A673 (cell line): Measurements from ENCODE around the gene HCST.

Experiments used
- CTCF ChIP-seq: fragments of 300-800, 200-600 bp; sonication (generic); conservative IDR thresholded peaks from 2 replicates; pipeline ENCODE4 v1.5.1; 2017; ENCODE audit warnings: low read depth, mild to moderate bottlenecking, antibody characterized with exemption, low read length, moderate library complexity, mixed read lengths
- EZH2 ChIP-seq: fragments of 200-600 bp; sonication (generic); IDR thresholded peaks from 2 replicates; pipeline ENCODE4 v1.6.1; 2017; ENCODE audit warnings: borderline replicate concordance, low read depth, mild to moderate bottlenecking, mixed read lengths, antibody characterized with exemption, low read length; ENCODE audit not compliant: poor library complexity, severe bottlenecking

DNA sequence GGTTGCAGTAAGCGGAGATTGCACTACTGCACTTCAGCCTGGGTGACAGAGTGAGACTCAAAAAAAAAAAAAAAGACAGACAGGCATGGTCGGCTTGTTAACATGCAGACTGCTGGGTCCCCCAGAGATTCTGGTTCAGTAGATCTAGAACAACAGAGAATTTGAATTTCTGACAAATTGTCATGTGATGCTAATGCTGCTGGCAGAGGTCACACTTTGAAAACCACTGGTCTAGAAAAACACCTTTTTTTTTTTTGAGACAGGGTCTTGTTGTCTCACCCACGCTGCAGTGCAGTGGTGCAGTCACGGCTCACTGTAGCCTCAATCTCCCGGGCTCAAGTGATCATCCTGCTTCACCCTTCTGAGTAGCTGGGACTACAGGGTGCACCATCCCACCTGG lies 26.2 kb downstream of the HCST start:
- TF ChIP-seq CTCF (no peak), EZH2 (no peak)
